Hepatic stellate cell (primary cell): ENCODE measurements around the gene DCAKD.
"Not testable (repeated sequence)": the region's sequence is repeated elsewhere in the genome, so short reads cannot be mapped to it uniquely, and the experiment has no call there.

ENCODE experiments used
- DNase-seq: peaks from one replicate; pipeline ENCODE4 v3.0.0; 2011; ENCODE audit warnings: low spot score

DCAKD gene

DNA sequence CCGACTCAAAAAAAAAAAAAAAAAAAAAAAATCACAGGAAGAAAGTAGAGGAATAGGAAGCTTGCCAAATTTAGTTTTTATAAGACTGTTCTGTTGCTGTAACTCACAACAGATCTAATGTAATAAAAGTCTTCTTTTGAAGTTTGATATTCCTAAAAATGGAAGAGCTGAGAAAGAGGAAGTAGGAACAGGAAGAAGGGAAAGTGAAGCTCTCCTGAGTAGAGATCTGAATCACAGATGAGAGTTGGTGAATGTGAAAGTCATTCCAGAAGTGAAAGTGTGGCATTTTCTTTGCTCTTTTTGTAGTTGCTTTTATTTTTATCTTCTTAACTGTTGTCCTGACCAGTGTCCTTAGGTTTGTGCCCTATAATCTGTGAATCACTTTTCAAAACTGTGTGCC lies 11.8 kb upstream of the DCAKD start:
- no peak for DNase-seq

DNA sequence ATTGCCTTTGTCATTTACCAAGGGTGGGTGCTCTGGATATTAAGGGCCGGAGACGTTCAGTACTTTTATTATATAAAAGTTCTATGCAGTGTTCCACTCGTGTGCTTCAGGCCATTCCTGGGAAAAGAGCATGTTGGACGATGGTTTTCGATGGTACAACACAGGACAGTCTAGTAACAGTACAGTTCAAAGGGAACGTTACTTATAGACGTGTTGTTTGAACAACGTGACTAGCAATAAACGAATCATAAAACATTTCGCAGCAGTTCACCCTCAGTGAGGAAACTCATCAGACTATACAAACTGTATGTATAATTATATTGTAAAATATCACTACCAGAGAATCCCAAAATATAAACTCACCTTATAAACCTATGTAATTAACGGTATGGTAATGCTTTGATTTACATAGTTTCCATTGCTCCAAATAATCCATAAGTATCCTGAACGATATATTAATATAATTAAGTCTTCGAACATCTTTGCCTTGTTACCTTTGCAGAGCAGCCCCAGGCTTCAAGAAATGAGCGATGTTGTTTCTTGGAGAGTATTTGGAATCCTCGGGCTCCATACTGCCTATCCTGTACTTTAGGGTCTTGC lies 10.3 kb upstream of the DCAKD start:
- DNase-seq = no peak

DNA sequence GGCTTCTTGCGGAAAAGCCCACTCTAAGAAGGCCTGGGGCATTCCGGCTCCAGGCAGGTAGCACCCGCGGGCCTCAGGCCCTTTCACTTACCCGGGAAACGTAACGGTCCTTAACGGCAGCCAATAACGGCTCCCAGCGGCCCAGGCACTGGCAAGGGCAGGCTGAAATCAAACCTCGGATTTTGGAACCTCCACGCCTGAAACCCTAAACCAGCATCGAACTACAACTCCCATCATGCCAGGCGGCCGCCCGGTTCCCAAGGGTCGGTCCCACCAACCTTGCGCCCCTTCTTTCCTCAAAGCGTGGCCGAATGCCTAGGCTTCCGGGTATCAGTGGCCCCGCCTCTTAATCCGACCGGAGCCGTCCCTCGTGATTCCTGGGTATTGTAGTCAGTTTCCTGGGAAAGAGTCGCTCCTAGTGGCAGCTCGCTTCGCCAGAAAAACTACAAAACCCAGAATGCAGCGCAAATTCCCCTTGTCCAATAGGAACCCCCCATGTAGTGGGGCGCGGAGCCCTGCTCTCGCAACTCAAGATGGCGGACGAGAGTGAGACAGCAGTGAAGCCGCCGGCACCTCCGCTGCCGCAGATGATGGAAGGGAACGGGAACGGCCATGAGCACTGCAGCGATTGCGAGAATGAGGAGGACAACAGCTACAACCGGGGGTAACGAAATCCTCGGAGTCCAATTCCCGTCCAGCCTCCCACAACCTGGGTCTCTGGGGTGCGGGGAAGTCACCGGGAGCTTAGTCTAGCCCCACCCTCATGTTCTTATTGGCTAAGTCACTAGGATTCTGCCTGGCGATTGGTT lies 9.6 kb upstream of the DCAKD start, which contains the start of gene NMT1:
NMT1 (plus strand) TSS at position 521 of the 809 bp plus-strand sequence; CDS start at position 534, 13 bp downstream.
- DNase-seq = peak; percentile 100

DNA sequence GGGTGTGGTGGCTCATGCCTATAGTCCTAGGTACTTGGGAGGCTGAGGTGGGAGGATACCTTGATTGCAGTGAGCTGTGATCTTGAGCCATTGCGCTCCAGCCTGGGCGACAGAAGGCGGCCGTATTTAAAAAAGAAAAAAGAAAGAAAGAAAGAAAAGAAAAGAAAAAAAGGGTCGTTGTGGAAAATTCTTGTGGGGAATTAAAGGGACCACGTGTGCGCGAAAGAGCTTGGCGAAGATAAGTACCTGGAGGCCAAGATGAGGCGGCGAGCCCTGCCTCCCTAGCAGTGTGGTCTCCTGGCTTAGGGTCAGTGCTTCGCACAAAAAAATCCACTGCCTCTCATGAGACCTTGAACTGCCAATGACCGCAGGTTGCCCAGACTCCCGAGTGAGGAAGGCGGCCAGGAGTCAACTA lies 9.0 kb upstream of the DCAKD start:
- no peak for DNase-seq

DNA sequence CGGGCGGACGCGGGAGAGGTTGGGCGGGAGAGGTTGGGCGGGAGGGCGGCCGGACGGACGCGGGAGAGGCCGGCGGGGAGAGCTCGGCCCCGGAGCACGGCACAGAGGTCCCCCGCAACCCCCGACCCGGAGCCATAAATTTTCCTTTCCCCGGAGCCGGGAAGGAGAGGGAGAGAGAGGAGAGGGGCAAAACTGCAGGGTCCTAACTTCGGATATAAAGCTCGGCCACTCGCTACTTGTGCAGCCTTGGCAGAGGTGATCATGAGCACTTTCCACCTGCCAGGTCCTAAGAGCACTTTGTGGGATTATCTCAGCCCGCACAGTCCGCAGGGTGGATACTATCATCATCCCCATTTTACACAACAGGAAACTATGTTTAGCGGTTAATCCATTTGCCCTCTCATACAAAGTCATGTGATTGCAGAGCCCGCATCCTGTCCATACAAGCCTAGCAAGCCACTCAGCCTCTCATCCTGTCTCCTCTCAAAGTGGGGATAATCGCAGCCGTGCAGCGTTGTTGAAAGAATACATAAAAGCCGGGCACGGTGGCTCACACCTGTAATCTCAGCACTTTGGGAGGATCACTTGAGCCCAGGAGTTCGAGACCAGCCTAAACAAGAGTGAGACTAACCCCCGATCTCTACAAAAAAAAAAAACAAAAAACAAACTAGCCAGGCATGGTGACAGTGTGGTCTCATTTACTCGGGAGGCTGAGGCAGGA lies 780 bp upstream of the DCAKD start:
- no peak for DNase-seq

DNA sequence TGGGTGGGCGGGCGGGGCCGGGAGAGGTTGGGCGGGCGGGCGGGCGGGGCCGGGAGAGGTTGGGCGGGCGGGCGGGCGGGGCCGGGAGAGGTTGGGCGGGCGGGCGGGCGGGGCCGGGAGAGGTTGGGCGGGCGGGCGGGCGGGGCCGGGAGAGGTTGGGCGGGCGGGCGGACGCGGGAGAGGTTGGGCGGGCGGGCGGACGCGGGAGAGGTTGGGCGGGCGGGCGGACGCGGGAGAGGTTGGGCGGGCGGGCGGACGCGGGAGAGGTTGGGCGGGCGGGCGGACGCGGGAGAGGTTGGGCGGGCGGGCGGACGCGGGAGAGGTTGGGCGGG lies 254 bp upstream of the DCAKD start:
- not testable (repeated sequence) for DNase-seq

DNA sequence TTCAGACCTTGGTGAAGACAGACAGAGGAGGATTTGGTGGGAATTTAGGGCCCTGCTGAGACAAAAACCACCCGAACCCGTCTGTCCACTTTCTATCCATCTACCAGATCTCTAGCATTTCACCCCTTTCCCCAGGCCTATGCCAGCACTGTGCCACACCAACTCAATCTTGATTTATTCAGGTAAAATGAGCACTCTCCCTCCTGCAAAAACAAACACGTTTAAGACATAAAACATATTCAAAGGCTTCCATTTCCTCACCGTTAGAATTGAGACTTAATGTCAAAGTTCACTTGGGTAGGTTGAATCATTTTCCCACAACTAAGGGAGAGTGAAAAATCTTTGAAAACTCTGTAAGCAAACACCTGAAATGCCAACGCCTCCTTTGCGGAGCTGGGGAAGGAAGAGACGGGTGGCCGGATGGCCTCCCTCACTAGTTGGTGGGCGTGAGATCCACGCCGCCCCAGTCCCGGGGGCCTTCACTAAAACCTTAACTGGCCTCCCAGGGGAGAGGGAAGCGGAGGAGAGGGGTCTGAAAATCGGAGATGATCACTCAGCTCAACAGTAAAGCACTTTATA lies 862 bp downstream of the DCAKD start:
- DNase-seq = no peak

DNA sequence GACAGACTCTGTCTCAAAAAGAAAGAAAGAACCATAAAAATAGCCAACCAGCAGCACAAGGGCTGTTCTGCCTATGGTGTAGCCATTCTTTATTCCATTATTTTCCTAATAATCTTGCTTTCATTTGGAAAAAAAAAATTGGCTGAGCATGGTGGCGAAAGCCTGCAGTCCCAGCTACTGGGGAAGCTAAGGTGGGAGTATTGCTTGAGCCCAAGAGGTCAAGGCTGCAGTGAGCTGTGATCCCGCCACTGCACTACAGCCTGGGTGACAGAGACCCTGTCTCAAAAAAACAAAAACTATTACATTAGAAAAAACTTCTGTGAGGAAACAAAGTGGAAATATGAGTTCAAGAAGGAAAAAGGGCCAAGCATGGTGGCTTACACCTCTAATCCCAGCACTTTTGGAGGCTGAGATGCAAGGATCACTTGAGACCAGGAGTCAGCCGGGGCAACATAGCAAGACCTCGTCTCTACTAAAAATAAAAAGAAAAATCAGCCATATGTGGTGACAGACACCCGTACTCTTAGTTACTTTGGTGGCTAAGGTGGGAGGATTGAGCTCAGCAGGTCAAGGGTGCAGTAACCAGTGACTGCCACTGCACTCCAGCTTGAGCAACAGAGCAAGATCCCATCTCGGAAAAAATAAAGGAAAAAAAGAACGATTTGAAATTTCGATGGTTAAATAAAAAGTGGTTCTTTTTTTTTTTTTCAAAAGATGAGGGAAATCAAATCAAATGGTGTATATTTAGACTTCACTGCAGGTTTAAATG lies 2.5 kb downstream of the DCAKD start:
- no peak for DNase-seq

DNA sequence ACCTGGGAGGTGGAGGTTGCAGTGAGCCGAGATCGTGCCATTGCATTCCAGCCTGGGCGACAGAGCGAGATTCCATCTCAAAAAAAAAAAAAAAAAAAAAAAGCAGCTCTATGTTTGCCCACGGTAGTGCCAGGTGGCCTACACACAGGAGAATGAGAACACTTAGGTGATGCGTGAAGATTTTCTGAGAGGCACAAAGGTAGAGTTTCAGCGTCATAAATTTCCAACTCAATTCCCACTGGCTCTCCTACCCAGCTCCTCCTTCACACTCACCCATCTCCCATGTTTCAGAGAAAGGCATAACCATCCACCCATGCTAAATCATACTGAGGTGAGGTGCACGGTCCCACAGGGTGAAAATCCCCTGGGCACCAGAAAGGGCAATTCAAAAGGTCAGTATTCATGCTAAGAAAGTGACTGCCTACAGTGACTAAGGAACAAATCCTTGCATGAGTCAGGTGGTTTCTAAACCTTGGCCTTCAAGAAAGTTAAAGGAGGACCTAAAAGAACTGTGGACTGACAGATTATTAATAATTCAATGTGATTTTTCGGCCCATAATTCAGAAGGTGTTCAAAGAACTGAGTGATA lies 4.8 kb downstream of the DCAKD start:
- no peak for DNase-seq

DNA sequence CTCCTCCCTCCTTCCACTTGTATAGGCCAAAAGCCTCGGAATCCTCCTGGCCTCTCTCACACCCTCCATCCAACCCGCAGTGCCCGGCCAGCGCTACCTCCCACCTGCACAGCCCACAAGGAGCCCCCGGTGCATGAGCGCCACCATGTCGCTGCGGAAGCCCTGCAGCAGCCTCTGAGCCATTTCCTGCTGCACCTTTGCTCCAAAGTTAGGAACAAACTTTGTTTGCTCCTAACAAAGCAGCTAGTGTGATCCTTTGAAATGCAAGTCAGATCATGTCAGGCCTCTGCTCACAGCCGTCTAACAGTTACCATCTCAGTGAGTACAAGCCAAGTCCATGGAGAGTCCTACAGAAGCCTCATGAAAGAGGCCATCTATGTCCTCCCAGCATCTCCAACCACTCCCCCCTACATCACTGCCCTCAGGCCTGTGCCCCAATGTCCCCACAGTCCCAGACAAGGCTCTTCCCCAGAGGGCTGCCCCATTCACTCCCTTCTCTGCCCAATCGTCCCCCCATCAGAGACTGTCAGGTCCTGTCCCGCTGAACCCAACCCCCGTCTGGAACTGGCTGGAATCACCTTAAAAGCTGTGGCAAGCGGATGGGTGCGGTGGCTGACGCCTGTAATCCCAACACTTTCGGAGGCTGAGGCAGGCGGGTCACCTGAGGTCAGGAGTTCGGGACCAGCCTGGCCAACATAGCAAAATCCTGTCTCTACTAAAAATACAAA lies 7.5 kb downstream of the DCAKD start:
- DNase-seq = no peak

DNA sequence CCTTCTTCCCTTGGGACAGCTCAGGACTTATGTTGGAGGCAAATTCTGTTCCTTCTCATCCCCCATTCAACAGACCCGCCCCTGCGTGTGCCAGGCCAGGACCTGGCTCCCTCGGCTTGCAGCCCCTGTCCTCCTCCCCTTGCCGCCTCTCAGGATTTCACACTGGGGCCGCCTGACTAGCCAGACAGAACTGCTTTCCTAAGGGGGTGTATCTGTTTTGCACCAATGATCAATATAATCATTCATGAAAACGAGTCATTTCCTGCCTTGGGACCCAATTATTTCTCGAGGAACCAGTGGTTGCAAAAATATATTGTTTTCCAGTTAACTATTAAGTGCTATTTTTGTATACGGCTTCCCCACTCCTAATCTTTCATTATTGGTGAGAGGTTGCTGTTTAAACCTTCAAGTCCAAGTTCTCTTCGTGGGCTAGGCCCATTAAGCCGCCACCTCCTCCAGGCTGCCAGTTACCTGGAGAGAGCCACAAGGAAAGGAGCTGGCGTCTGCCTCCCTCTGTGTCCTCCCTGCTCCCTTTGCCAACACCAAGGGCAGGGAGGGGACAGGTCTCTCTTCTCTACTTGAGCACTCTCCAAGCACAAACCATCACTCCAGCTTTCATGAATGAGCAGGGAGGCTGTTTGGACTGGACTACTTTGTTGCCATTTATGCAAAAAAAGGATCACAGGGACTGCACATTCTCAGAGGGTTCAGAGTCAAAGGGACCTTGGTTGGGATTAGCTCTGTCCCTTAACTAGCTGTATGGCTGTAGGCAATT lies 8.9 kb downstream of the DCAKD start:
- DNase-seq = no peak

DNA sequence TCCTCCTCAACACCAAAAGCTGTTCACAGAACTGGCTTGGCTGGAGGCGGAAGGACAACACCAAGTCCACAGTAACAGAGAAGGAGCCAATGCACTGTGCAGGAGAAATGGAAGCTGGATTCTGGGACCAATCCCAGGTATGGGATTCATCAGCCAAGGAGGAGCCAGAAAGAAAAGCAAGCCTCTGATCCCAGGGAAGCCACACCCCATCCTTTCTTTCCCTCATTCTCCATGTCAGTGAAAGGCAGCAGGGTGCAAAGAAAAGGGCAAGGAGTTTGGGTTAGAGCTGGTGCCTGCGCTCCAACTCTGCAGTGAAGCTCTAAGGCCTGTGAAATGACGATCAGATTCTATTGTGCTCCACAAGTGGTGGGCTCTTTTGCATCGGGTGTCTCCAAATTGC lies 11.0 kb downstream of the DCAKD start:
- no peak for DNase-seq

DNA sequence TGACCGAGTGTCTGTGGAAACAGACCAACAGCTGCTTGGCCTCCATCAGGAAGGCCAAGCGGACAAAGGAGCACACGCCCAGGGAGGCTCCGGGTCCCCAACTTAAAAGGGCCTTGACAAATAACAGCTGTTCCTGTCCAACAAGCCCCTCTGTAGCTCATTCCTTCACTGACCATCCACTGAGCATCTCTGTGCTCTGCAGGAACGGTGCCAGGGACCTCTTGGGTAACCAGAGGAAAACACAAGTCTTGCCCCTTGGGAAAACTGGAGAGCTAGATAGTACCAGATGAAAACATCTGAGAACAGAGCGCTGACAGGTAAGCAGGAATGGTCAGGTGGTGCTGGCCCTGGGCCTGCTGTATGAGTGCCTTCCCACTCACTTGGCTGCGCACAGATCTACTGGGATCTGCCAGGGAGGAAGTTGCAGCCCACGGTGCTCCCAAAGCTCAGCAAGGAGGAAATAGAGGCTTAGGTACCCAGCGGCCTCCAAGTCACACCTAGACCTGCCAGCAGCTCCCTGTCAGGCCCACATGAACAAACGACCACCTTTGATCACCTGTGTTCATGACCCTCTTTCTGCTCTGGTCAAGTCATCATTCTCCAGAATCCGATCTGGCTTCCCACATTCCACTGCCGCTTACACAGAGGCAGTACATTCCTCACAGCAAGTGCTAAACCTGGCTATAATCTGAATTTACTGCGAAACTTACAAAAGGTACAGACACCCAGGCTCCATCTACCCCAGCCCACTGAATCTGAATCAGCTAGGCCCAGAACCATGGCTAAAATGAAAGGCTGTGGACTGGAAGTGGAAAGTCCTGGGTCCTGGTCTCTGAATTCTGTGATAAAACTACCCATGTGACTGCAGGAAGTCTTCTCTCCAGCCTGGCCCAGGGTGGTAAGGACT lies 12.5 kb downstream of the DCAKD start:
- no peak for DNase-seq

DNA sequence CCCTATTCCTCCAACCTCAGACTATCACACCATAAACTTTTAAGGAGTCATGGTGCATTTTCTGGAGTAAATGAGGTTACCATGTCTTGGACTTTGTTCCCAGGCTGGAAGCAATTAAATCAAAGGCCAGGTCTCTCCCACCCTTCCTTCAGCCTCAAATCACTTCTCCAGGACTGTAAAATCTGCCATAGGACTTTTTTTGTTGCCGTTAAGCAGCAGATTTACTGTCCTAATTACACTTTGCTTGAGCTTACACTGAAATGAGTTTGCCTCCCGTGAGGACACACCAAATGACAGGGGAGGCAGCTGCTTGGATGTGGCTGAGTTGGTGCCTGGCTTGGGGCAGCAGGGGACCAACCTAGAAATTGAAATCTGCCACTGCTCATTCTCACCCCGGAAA lies 14.7 kb downstream of the DCAKD start:
- no peak for DNase-seq

DNA sequence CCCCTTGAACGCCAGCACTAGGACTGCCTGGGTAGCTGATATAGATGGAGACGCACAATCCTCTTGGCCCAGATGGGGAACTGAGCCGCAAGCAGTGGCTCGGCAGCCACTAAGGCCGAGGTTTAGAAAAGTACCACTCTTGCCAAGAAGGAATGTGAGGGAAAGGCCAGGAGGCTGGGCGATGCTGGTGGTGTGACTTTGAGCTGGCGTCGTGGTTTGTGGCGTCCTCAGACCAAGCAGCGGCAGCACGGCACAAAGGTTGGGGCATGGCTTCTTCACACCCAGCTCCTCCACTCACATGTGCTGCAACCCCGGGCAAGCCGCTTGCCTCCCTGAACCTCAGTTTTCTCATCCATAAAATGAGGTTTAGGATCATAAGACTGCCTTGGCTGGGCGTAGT lies 15.6 kb downstream of the DCAKD start:
- no peak for DNase-seq

DNA sequence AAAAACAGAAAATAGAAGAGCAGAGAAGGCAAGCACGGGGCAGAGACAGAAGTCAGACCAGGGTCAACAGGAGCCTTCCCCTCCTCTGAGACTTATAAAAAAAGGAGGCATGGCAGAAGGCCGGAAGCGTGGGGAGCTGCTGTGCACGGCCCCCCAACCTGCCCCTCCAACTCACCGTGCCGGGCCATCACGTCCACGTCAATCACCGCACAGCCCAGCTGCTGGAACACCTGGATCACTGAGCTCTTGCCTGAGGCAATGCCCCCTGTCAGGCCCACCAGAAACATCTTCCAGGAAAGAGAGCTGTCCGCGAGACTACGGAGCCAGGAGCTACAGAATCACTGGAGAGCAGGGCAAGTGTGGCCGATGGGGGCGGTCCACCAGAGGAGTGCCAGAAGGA lies 16.8 kb downstream of the DCAKD start:
- DNase-seq = no peak

DNA sequence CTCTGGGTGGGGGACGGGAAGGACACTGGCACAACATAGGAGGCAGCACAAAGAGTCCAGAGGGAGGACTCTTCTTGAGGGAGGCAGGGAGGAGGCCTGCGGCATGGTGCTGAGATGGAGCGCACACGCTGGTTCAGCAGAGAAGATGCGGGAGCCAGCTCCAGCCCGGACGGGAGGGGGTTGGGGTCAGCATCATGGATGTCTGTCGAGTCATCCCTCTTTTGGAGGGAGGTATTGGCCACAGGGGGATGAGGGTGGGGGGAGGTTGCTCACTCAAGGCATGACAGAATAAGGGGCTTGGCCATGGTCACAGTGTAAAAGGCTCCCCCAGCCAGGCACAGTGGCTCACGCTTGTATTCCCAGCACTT lies 19.3 kb downstream of the DCAKD start:
- no peak for DNase-seq

DNA sequence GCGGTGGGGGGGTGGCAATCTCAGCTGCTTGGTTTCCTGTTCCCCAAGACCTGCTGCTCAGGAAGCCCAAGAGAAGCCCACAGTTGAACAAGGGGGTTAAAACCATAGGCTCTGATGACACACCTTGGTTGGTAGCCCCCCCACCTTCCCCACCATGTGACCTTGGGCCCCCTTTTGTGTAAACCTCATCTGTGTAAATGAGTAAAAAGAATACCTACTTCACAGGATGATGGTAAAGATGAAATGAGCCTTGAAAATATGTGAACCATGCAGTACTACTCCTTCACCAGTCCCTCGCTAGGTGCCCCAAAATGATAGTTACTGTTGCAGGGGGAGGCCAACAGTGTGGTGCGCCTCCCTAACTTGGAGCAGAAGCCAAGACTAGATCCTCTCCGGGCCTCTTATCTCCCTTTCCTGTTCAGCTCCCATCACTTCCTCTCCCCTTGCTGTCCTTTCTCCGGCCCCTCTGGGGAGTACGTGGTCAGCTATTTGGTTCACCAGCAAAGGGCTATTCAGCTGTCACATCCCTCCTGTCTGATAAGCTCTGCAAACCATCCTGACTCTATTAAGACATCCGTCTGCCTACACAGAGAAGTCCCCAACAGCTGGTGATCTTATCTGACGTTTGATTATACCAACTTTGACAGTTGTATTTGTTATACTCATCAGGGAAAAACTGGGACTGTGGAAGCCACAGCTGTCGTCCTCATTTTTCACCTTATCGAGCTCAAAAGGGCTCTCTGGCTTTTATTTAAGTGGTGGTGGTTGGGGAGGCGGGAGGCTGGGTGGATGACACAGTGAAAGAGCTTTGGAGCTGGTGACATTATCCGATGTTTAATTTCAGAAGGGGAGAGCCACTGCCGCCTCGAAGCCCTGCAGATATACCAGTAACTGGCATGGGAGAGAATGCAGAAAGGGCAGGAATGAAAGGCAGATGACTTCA lies 19.9 kb downstream of the DCAKD start:
- no peak for DNase-seq
